ENCODE measurements around the gene CD180. TPM values are rescaled to one million over a fixed set of nuclear protein-coding genes. Genes with fewer than 3 reads are reported as not detected.

The CD180 gene
- total RNA-seq, 3 donors from 2014 or later = 0.87 to 1.4 (median 1.3) TPM

DNA sequence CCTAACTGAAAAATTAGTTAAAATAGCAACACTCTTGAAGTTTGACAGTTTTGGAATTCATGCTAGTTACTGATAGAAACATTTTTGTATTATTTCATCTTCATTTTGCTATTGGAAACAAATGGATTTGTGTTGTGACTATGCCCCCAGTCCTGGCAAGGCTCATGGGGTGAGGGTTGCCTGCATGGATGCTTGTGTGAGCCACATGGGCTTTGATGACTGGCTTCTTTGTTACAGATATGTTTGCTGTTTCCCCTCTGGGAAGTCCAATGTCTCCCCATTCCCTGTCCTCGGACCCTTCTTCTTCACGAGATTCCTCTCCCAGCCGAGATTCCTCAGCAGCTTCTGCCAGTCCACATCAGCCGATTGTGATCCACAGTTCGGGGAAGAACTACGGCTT is 44.2 kb downstream of the CD180 start:
- ATAC-seq = no peak
- intact Hi-C loops (cut with DNase I, micrococcal nuclease) = no loop called here
- no peak overlapping the region for H3K4me3 ChIP-seq
- TF ChIP-seq, protein P1, sequence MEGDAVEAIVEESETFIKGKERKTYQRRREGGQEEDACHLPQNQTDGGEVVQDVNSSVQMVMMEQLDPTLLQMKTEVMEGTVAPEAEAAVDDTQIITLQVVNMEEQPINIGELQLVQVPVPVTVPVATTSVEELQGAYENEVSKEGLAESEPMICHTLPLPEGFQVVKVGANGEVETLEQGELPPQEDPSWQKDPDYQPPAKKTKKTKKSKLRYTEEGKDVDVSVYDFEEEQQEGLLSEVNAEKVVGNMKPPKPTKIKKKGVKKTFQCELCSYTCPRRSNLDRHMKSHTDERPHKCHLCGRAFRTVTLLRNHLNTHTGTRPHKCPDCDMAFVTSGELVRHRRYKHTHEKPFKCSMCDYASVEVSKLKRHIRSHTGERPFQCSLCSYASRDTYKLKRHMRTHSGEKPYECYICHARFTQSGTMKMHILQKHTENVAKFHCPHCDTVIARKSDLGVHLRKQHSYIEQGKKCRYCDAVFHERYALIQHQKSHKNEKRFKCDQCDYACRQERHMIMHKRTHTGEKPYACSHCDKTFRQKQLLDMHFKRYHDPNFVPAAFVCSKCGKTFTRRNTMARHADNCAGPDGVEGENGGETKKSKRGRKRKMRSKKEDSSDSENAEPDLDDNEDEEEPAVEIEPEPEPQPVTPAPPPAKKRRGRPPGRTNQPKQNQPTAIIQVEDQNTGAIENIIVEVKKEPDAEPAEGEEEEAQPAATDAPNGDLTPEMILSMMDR (IDR thresholded peaks at IDR 0.05) = no peak
- no peaks in the 10 kb centered on the region for H3K4me1 ChIP-seq (ENCODE audit: low read depth)
- H3K9me3 ChIP-seq = no peaks in the 10 kb centered on the region
- H3K36me3 ChIP-seq (ENCODE audit: low read depth) = no peaks in the 10 kb centered on the region
- no peak for DNase-seq

DNA sequence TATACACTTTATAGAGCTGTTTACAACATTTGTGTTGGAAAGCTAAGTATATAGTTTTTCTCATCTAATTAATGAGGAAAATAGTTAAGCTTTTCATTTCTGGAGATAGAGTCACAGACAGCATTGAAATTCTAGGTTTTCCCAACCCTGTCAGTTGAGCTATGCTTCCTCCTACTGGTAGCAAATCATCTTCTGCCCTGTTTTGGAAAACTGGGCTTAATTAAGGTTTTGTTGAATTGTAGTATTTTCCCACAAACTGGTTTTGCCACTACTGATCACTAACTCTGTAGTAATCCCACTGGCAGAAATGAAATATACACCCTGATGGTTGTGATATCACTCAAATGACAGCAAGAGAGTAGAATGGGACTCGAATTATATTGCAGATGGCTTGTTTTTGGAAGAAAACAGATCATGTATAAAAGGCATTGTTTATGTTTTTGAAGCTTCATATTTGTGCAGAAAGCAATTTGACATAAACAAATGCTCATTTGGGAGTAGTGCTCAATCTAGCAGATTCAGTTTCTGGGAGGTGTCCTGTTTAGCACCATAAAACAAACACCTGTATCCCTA is 46.6 kb downstream of the CD180 start:
- DNase-seq (no peak), ATAC-seq (no peak)
- H3K4me3 ChIP-seq = no peak overlapping the region
- H3K9me3 ChIP-seq = no peaks in the 10 kb centered on the region
- H3K36me3 ChIP-seq (ENCODE audit: low read depth) = no peaks in the 10 kb centered on the region
- TF ChIP-seq, protein P1 (IDR thresholded peaks at IDR 0.05) = no peak
- intact Hi-C loops (cut with DNase I, micrococcal nuclease) = loop anchor here in 1 of 2 donors (10.0 kb wide), 1 partner anchor 335 kb away; no protein-coding TSS in a partner anchor
- no peaks in the 10 kb centered on the region for H3K4me1 ChIP-seq (ENCODE audit: low read depth)

DNA sequence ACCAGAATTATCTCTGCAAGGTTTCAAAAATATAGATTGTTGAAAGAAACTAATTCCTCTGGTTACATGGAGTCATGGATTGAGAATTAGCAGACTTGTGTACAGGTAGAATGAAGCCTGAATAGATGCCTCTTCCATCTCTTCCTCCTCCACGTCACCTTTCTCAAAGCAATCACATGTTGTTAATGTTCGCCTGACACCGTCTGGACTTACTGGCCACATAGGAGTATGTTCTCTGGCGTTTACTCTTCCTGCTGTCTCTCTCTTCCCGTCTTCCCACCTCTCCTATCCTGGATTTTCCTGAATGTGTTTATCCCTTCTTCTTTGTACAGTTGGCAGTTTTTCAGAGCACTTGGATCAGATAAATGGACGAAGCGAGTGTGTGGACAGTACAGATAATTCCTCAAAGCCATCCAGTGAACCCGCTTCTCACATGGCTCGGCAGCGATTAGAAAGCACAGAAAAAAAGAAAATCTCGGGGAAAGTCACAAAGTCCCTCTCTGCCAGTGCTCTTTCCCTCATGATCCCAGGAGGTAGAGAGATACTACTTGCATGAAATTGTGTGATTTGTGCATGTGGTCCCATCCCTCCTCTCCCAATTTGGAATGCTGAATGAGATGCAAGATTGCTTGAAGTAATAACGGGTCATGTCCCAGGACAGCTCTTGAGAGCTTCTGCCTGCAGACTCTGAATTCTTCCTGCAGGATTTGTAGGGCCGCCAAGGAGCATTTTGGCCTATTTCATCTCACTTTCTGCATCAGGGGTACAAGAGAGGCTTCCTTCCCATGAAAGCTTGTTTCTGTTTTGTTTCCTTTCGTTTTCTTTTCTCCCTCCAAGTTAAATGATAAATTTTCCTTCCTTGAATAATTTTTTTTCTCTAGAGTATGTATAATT is 47.3 kb downstream of the CD180 start:
- DNase-seq (no peak), ATAC-seq (no peak)
- Histone ChIP-seq H3K36me3 (ENCODE audit: low read depth) (no peaks in the 10 kb centered on the region), H3K9me3 (no peaks in the 10 kb centered on the region), H3K4me1 (ENCODE audit: low read depth) (no peaks in the 10 kb centered on the region), H3K4me3 (no peak overlapping the region)
- TF ChIP-seq, protein P1 (IDR thresholded peaks at IDR 0.05) = no peak
- intact Hi-C loops (cut with DNase I, micrococcal nuclease) = loop anchor here in 1 of 2 donors (10.0 kb wide), 1 partner anchor 335 kb away; no protein-coding TSS in a partner anchor

DNA sequence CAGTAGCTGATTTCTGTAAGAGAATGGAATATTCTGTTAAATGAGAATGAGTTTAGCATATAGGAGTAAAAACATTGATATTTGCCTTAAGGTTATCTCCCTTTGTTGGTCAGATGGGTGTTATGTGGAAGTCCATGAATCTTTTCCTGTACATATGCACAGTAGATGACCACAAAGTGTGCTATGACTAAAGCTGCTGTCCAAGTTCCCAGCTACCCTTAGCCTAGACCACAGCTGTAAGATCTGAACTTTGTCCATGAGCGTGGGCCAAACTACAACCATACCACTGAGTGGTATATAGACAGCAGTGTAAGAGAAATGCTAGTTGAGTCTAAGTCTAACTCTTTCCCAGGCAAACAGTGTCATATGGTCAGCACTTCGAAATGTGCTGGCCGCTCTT is 48.8 kb downstream of the CD180 start:
- Histone ChIP-seq H3K4me3 (no peak overlapping the region), H3K4me1 (ENCODE audit: low read depth) (no peaks in the 10 kb centered on the region), H3K9me3 (no peaks in the 10 kb centered on the region), H3K36me3 (ENCODE audit: low read depth) (peaks cover 3% of the 10 kb centered on the region)
- intact Hi-C loops (cut with DNase I, micrococcal nuclease) = loop anchor here in 1 of 2 donors (10.0 kb wide), 1 partner anchor 333 kb away; no protein-coding TSS in a partner anchor
- TF ChIP-seq, protein P1 (IDR thresholded peaks at IDR 0.05) = no peak
- no peak for ATAC-seq
- DNase-seq = no peak

DNA sequence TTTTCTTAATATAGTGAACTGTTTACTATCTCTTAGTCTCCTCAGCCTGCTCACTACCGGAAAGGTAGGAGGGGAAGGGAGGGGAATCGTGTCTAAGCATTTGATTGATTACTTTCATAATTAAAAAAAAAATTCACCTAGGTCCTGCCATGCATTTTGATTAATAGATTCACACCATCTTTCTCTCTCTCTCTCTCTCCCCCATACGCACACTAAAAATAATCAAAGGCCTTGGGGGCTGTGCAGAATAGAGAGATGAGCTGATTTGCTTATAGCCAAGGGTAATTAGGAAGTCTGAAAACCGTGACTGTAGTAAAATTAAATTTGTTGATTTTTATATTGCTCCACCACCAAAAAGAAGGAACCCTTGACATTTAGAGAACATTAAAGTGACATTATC is 49.6 kb downstream of the CD180 start:
- no peaks in the 10 kb centered on the region for H3K4me1 ChIP-seq (ENCODE audit: low read depth)
- H3K4me3 ChIP-seq = no peak overlapping the region
- peaks cover 4% of the 10 kb centered on the region for H3K36me3 ChIP-seq (ENCODE audit: low read depth)
- DNase-seq (no peak), ATAC-seq (no peak)
- TF ChIP-seq, protein P1 (IDR thresholded peaks at IDR 0.05) = no peak
- no peaks in the 10 kb centered on the region for H3K9me3 ChIP-seq
- intact Hi-C loops (cut with DNase I, micrococcal nuclease) = loop anchor here in 1 of 2 donors (10.0 kb wide), 1 partner anchor 332 kb away; no protein-coding TSS in a partner anchor
